Mesenchymal stem cell (in vitro differentiated cells and primary cell): ENCODE results near the gene PSG2.
"Not testable (repeated sequence)": the region's sequence is repeated elsewhere in the genome, so short reads cannot be mapped to it uniquely, and the experiment has no call there.

Experiments used
- DNase-seq: peaks from one replicate; pipeline ENCODE4 v3.0.0-alpha.2; 2013
- H2AFZ ChIP-seq: one replicate; pipeline ENCODE4 v1.6.1; 2013; ENCODE audit warnings: low read depth, mild to moderate bottlenecking, control low read depth, inconsistent platforms, low read length, moderate library complexity
- H2AK5ac ChIP-seq: 2 replicates; pipeline ENCODE4 v1.6.1; 2013; ENCODE audit warnings: low read length, moderate library complexity, mild to moderate bottlenecking, inconsistent platforms; ENCODE audit not compliant: severe bottlenecking
- H2BK120ac ChIP-seq: one replicate; pipeline ENCODE4 v1.6.1; 2013; ENCODE audit warnings: low read depth, mild to moderate bottlenecking, inconsistent platforms, low read length, moderate library complexity
- H2BK12ac ChIP-seq, 2 experiments: one replicate each; pipeline ENCODE4 v1.6.1; 2013; ENCODE audit warnings: inconsistent platforms in 2 of 2, low read length in 2 of 2, mild to moderate bottlenecking in 2 of 2, moderate library complexity in 2 of 2, control low read depth in 1 of 2
- H2BK15ac ChIP-seq: one replicate; pipeline ENCODE4 v1.6.1; 2013; ENCODE audit warnings: mild to moderate bottlenecking, low read depth, inconsistent platforms; ENCODE audit not compliant: poor library complexity, severe bottlenecking
- H2BK5ac ChIP-seq: 2 replicates; pipeline ENCODE4 v1.6.1; 2013; ENCODE audit warnings: low read depth, mild to moderate bottlenecking, low read length, control low read depth, inconsistent platforms; ENCODE audit not compliant: poor library complexity, severe bottlenecking
- H3K14ac ChIP-seq, 2 experiments: one replicate each; pipeline ENCODE4 v1.6.1; 2013; ENCODE audit warnings: inconsistent platforms in 2 of 2, low read length in 2 of 2, control low read depth in 1 of 2, mild to moderate bottlenecking in 1 of 2, moderate library complexity in 1 of 2
- H3K18ac ChIP-seq, 2 experiments: one replicate each; pipeline ENCODE4 v1.6.1; 2013; ENCODE audit warnings: inconsistent platforms in 2 of 2, low read length in 2 of 2, control low read depth in 1 of 2, low read depth in 1 of 2, mild to moderate bottlenecking in 1 of 2
- H3K23ac ChIP-seq, 2 experiments: one replicate each; pipeline ENCODE4 v1.6.1; 2013; ENCODE audit warnings: inconsistent platforms in 2 of 2, low read length in 2 of 2, mild to moderate bottlenecking in 2 of 2, moderate library complexity in 2 of 2, control low read depth in 1 of 2
- H3K27ac ChIP-seq: 2 replicates; pipeline ENCODE4 v1.5.1; 2013; ENCODE audit warnings: mild to moderate bottlenecking, moderate library complexity, low read length, control low read depth, inconsistent platforms; ENCODE audit not compliant: poor library complexity, severe bottlenecking
- H3K27me3 ChIP-seq, 2 experiments: 2 replicates each; pipeline versions ENCODE4 v1.6.1 to v1.7.0; 2013; ENCODE audit warnings: low read length in 2 of 2, mild to moderate bottlenecking in 2 of 2, moderate library complexity in 2 of 2, control low read depth in 1 of 2, inconsistent platforms in 1 of 2; ENCODE audit not compliant: control insufficient read depth in 1 of 2, insufficient read depth in 1 of 2
- H3K36me3 ChIP-seq, 2 experiments: 2 replicates each; pipeline versions ENCODE4 v1.6.1 to v1.7.0; 2013; ENCODE audit warnings: low read length in 2 of 2, control low read depth in 1 of 2, inconsistent platforms in 1 of 2, low read depth in 1 of 2, mild to moderate bottlenecking in 1 of 2; ENCODE audit not compliant: insufficient read depth in 2 of 2, control insufficient read depth in 1 of 2
- H3K4ac ChIP-seq, 2 experiments: one replicate each; pipeline ENCODE4 v1.6.1; 2013; ENCODE audit warnings: inconsistent platforms in 2 of 2, low read length in 2 of 2, mild to moderate bottlenecking in 2 of 2, moderate library complexity in 2 of 2, control low read depth in 1 of 2, low read depth in 1 of 2
- H3K4me1 ChIP-seq: 2 replicates; pipeline ENCODE4 v1.6.1; 2013; ENCODE audit warnings: low read depth, low read length, control low read depth; ENCODE audit not compliant: control insufficient read depth, insufficient read depth
- H3K4me2 ChIP-seq: 2 replicates; pipeline ENCODE4 v1.6.1; 2013; ENCODE audit warnings: low read length, mild to moderate bottlenecking, inconsistent platforms; ENCODE audit not compliant: poor library complexity, severe bottlenecking
- H3K4me3 ChIP-seq, 2 experiments: 2 replicates each; pipeline versions ENCODE4 v1.5.1 to v1.7.0; 2013; ENCODE audit warnings: low read length in 2 of 2, mild to moderate bottlenecking in 2 of 2, control low read depth in 1 of 2, low read depth in 1 of 2; ENCODE audit not compliant: insufficient read depth in 1 of 2
- H3K79me1 ChIP-seq: replicated peaks from 2 replicates; pipeline ENCODE4 v1.6.1; 2013; ENCODE audit warnings: mild to moderate bottlenecking, control low read depth, low read length, inconsistent platforms; ENCODE audit not compliant: poor library complexity, severe bottlenecking
- H3K9ac ChIP-seq: 2 replicates; pipeline ENCODE4 v1.7.0; 2013; ENCODE audit warnings: mild to moderate bottlenecking, low read length, moderate library complexity
- H3K9me3 ChIP-seq: 2 replicates; pipeline ENCODE4 v1.7.0; 2013; ENCODE audit warnings: mild to moderate bottlenecking, low read length; ENCODE audit not compliant: control insufficient read depth
- H4K8ac ChIP-seq: one replicate; pipeline ENCODE4 v1.6.1; 2013; ENCODE audit warnings: inconsistent platforms, mild to moderate bottlenecking, low read length, moderate library complexity
- H4K91ac ChIP-seq: one replicate; pipeline ENCODE4 v1.6.1; 2013; ENCODE audit warnings: mild to moderate bottlenecking, low read length, inconsistent platforms
- whole genome bisulfite sequencing: methylation state at CpG from one replicate; pipeline ENCODE4 v1.1.7; 2013; ENCODE audit warnings: mixed read lengths; 5-methylcytosine and 5-hydroxymethylcytosine counted together

Gene PSG2

DNA sequence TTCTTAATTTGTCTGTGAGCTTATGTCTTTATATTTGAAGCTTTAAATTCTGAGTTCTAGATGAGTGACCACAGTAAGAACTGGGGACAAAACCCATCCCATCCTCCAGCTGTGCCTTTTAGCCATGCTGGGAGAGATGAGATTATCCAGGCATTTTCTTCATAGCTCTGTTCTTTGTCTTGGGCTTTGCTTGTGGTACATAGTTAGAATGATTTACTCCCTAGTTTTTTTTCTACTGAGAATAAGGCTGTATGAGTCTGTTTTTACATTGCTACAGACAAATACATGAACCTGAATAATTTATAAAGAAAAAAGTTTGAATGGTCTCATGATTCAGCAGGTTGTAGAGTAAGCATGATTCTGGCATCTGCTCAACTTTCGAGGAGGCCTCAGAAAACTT is 24.9 kb upstream of the PSG2 start:
- not testable (repeated sequence) for H2BK120ac ChIP-seq, DNase-seq, H2AK5ac ChIP-seq, H3K4me1 ChIP-seq, H3K79me1 ChIP-seq, H3K9me3 ChIP-seq, H2AFZ ChIP-seq, H3K4me3 ChIP-seq, H3K36me3 ChIP-seq, H4K91ac ChIP-seq, H4K8ac ChIP-seq, H3K4ac ChIP-seq, H3K4me2 ChIP-seq, H2BK5ac ChIP-seq, H3K27me3 ChIP-seq, H3K27ac ChIP-seq, H2BK15ac ChIP-seq, H3K23ac ChIP-seq, H3K14ac ChIP-seq, H2BK12ac ChIP-seq, H3K9ac ChIP-seq, H3K18ac ChIP-seq
- WGBS = 19% methylated on average over 1 of the region's 1 CpG

GRCh38 chr19:43105496-43105895 is 23.0 kb upstream of the PSG2 start:
- no peak for DNase-seq
- no peak overlapping the region for H2BK15ac ChIP-seq
- no peak overlapping the region for H3K9ac ChIP-seq
- H3K4me2 ChIP-seq = no peak overlapping the region
- H3K23ac ChIP-seq = no peak overlapping the region
- no peaks in the 10 kb centered on the region for H3K36me3 ChIP-seq
- H2AK5ac ChIP-seq = no peak overlapping the region
- no peaks in the 10 kb centered on the region for H3K4me1 ChIP-seq
- no peak overlapping the region for H3K4me3 ChIP-seq
- H2BK120ac ChIP-seq = no peak overlapping the region
- H3K27ac ChIP-seq = no peak overlapping the region
- H3K4ac ChIP-seq = no peak overlapping the region
- WGBS = no CpG with 5 or more reads among the region's 1 CpG
- no peak overlapping the region for H2BK12ac ChIP-seq
- H3K14ac ChIP-seq = no peak overlapping the region
- no peak overlapping the region for H3K18ac ChIP-seq
- H3K9me3 ChIP-seq = no peaks in the 10 kb centered on the region
- no peaks in the 10 kb centered on the region for H3K79me1 ChIP-seq
- H3K27me3 ChIP-seq = no peaks in the 10 kb centered on the region
- no peak overlapping the region for H2BK5ac ChIP-seq
- no peak overlapping the region for H2AFZ ChIP-seq
- H4K8ac ChIP-seq = no peak overlapping the region
- H4K91ac ChIP-seq = no peak overlapping the region

DNA sequence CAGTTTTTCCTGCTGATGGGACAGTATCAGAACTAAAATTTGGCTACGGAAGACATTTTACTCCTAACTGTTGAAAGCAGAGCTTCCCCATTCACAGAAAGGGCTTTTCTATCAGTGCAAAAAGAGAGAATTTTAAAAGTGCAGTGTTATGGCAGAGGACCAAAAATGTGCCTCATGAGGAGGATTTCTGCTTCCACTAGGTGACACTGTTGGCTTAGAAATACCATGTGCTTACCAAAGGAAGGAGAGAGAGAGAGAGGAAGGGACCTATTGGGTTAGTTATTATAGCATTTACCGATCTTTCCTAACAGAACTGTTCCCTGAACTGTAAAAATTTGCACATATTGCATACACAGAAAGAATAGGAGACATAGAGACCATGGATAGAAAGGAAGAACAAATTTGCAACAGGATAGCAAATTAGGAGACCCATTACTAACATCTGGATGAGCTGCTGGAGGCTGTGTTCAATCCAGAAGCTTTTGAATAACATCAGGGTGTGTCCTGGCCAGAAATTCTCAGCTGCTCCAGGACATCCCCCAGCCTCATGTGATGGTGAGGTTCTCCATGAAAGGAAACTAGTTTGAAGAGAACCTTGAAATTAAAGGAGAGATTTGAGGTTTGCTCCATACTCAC is 21.8 kb upstream of the PSG2 start:
- not testable (repeated sequence) for H2BK15ac ChIP-seq, H3K4ac ChIP-seq, H2BK12ac ChIP-seq, H3K79me1 ChIP-seq, H2BK5ac ChIP-seq, H4K8ac ChIP-seq, H3K4me3 ChIP-seq, H3K9me3 ChIP-seq, H3K27me3 ChIP-seq, H3K36me3 ChIP-seq, H2BK120ac ChIP-seq, H3K23ac ChIP-seq, H2AK5ac ChIP-seq, H3K9ac ChIP-seq, H3K4me2 ChIP-seq, H4K91ac ChIP-seq, H3K14ac ChIP-seq, H2AFZ ChIP-seq, H3K4me1 ChIP-seq, H3K27ac ChIP-seq, H3K18ac ChIP-seq
- no CpG with 5 or more reads among the region's 2 CpGs for WGBS
- peak; percentile 1 for DNase-seq

DNA sequence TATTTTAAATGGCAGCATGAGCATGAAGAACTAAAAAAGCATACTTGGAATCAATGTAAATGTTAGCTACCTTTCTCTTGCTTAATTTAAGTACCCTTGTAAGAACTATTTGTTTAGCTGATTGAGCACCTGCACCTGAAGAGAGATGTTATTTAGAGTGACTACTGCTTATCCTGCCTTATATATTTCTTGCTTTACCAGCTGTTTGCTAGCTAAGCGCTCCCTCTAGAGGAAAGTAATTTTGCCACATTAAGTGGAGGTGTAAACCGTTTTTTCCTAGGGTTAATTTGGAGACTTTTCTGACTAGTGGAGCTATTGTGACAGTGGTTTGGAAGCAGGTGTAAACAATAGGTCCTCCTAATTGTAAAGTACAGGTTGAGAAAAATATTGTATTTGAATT is 19.4 kb upstream of the PSG2 start:
- no peak overlapping the region for H2BK12ac ChIP-seq

More for the DNA sequence above, 19.4 kb upstream of the PSG2 start:
- H3K79me1 ChIP-seq = no peaks in the 10 kb centered on the region
- H2BK120ac ChIP-seq = no peak overlapping the region
- no peak overlapping the region for H3K18ac ChIP-seq
- no peak overlapping the region for H4K8ac ChIP-seq
- no peak overlapping the region for H3K4me2 ChIP-seq
- no peaks in the 10 kb centered on the region for H3K27me3 ChIP-seq
- H3K4me3 ChIP-seq = no peak overlapping the region
- no peaks in the 10 kb centered on the region for H3K9me3 ChIP-seq
- no peak overlapping the region for H3K4ac ChIP-seq
- no peak overlapping the region for H3K23ac ChIP-seq
- H3K27ac ChIP-seq = no peak overlapping the region
- no peak overlapping the region for H4K91ac ChIP-seq
- no peak overlapping the region for H2BK5ac ChIP-seq
- H3K14ac ChIP-seq = no peak overlapping the region
- no peak for DNase-seq
- no peaks in the 10 kb centered on the region for H3K4me1 ChIP-seq
- no peak overlapping the region for H2BK15ac ChIP-seq
- no peak overlapping the region for H2AK5ac ChIP-seq
- no peak overlapping the region for H2AFZ ChIP-seq
- no peaks in the 10 kb centered on the region for H3K36me3 ChIP-seq
- WGBS = 47% methylated on average over 2 of the region's 2 CpGs
- H3K9ac ChIP-seq = no peak overlapping the region
